GM12875 (cell line): ENCODE measurements around the gene LRP4.

Experiments used
- H3K4me3 ChIP-seq: one replicate; pipeline ENCODE4 v1.5.1; 2011; ENCODE audit warnings: low read depth, low read length, control low read depth
- TF ChIP-seq, protein P1 (sequence below): IDR thresholded peaks from 2 replicates; pipeline ENCODE4 v1.5.1; 2011; ENCODE audit warnings: low read depth, mild to moderate bottlenecking, control low read depth, inconsistent platforms, low read length, moderate library complexity, borderline replicate concordance; ENCODE audit not compliant: insufficient read depth

Gene LRP4

DNA sequence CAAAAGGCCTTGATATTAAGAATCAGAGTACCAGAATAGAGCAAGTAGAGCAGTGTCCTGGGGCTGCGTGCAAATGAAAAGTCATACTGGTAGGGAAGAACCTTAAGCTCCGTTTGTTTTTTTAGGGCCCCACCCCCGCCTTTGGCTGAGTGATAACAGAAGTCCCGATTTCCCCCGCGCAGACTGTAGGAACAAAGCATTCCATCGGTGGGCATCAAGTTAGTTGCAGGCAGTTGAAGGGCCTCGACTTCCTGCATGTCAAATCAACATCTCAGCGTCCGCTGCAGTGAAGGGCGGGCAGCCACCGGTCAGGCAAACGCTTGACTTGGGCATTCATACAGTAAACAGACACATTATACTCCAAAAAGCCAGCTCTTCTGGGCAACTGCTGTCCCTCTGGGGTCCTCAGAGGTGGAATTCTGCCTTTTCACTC is 11.7 kb downstream of the LRP4 start:
- H3K4me3 ChIP-seq, result no peak overlapping the region
- TF ChIP-seq, protein P1, sequence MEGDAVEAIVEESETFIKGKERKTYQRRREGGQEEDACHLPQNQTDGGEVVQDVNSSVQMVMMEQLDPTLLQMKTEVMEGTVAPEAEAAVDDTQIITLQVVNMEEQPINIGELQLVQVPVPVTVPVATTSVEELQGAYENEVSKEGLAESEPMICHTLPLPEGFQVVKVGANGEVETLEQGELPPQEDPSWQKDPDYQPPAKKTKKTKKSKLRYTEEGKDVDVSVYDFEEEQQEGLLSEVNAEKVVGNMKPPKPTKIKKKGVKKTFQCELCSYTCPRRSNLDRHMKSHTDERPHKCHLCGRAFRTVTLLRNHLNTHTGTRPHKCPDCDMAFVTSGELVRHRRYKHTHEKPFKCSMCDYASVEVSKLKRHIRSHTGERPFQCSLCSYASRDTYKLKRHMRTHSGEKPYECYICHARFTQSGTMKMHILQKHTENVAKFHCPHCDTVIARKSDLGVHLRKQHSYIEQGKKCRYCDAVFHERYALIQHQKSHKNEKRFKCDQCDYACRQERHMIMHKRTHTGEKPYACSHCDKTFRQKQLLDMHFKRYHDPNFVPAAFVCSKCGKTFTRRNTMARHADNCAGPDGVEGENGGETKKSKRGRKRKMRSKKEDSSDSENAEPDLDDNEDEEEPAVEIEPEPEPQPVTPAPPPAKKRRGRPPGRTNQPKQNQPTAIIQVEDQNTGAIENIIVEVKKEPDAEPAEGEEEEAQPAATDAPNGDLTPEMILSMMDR, result no peak

- no peak overlapping the region for H3K4me3 ChIP-seq
- TF ChIP-seq, protein P1, result no peak
These were observed 12.5 kb downstream of the LRP4 start for GRCh38 chr11:46905806-46906205.

DNA sequence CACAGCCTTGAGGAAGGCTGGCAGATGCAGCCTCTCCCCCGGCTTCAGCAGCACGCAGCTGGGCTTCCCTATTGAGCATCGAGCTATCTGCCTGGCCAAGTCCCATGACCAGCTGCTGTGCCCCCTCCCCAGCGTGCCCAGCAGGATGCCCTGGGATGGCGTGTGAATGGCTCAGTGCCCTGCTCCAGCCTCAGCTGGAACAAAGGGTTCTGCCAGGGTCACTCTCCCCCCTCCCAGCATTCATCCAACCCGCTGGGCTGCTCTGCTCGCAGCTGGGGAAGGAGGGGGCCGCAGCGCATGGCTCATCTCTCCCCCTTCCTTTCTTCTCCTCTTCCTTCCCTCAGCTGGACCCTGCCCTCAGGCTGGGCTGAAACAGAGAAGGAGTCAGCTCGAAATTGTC is 14.5 kb downstream of the LRP4 start:
- no peak overlapping the region for H3K4me3 ChIP-seq
- TF ChIP-seq, protein P1, result no peak

GRCh38 chr11:46902694-46903093 is 15.7 kb downstream of the LRP4 start:
- H3K4me3 ChIP-seq, result no peak overlapping the region
- TF ChIP-seq, protein P1, result no peak

- TF ChIP-seq, protein P1, result no peak
- no peak overlapping the region for H3K4me3 ChIP-seq
These were observed 17.2 kb downstream of the LRP4 start for GRCh38 chr11:46901156-46901555.

DNA sequence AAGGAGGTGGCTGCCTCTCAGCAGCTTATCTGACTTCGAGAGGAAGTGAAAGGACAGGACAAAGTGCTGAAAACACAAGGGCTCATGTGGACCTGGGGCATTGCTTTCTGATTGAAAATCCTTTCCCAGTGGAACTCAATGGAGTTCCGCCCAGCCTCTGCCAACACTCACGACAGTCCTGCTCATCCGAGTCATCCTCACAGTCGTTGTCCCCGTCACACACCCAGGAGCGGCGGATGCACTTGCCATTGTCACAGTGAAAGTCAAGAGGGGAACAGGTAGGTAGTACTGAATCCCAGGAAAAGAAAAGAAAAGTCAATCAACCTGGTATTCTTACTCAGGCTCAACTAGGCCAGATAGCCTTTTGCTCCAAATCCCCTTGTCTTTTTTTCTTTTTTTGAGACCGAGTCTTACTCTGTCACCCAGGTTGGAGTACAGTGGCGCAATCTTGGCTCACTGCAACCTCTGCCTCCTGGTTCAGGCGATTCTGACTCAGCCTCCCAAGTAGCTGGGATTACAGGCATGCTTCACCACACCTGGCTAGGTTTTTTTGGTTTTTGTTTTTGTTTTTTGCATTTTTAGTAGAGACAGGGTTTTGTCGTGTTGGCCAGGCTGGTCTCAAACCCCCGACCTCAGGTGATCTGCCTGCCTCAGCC is 18.1 kb downstream of the LRP4 start:
- no peak overlapping the region for H3K4me3 ChIP-seq
- TF ChIP-seq, protein P1, result no peak

DNA sequence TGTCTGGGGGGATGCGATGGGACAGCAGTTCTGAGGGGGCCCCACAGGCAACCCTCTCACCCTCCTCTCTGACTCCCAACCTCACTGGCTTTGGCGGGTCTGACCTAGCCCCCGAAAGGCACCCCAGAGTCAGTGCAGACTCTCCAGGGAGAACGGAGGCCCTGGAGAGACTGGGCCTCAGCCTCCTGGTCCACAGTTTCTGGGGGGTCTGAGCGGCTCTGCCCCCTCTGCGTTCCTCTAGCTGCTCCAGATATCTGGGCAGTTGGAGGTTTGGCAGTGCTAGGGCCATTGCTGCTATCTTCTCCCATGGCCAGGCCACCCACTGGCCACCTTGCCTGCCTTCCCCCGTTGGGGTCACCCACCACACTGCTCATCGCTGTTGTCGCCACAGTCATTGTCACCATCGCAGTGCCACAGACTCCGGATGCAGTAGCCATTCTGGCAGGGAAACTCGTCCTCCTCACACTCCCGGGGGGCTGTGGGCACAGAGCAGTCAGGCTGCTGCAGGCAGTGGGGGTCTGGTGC is 18.8 kb downstream of the LRP4 start:
- H3K4me3 ChIP-seq, result no peak overlapping the region
- TF ChIP-seq, protein P1, result no peak
